Nephron progenitor cell (in vitro differentiated cells): ENCODE results near the gene IGFBP2.

ENCODE experiments used
- DNase-seq: peaks from one replicate; pipeline ENCODE4 v3.0.0; 2021
- H3K27ac Mint-ChIP-seq: 2 replicates; pipeline ENCODE4 v1.8.0; 2021; ENCODE audit warnings: mild to moderate bottlenecking, moderate library complexity, mixed read lengths
- H3K27me3 Mint-ChIP-seq: 2 replicates; pipeline ENCODE4 v1.8.0; 2021; ENCODE audit warnings: mild to moderate bottlenecking, low read depth, mixed read lengths; ENCODE audit not compliant: poor library complexity
- H3K36me3 Mint-ChIP-seq: 2 replicates; pipeline ENCODE4 v1.8.0; 2021; ENCODE audit warnings: low read depth, mixed read lengths
- H3K4me1 Mint-ChIP-seq: 2 replicates; pipeline ENCODE4 v1.8.0; 2021; ENCODE audit warnings: mixed read lengths
- H3K4me3 Mint-ChIP-seq: 2 replicates; pipeline ENCODE4 v1.8.0; 2021; ENCODE audit warnings: mild to moderate bottlenecking, moderate library complexity, mixed read lengths
- H3K9me3 Mint-ChIP-seq: 2 replicates; pipeline ENCODE4 v1.8.0; 2021; ENCODE audit warnings: mild to moderate bottlenecking, moderate library complexity, mixed read lengths
- TF ChIP-seq, protein P1 (sequence below): fragments of 200-600 bp; sonication (generic); IDR thresholded peaks from 2 replicates; pipeline ENCODE4 v1.5.0; 2021; ENCODE audit warnings: antibody characterized with exemption

IGFBP2 gene

DNA sequence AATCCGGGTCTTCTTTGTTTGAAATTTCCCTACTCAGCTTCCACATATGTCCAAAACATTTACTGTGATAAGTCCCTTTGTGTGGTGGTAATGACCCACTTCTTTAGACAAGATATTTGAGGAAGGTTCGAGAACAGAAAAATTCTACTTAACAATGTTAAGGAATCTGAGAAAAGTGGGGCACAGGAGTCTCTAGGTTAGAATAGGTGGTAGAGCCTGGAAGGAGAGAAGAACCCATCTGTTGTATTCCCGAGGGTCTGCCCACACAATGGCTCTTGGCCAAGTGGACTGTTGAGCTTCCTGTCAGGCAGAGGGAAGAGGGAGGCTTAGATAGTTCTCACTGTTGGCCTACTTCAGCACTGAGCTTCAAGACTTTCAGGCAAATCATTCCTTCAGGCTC, 4.3 kb downstream of the IGFBP2 start:
- no peak for DNase-seq
- Mint-ChIP-seq H3K9me3 (no peaks in the 10 kb centered on the region), H3K4me1 (peaks cover 55% of the 10 kb centered on the region), H3K27ac (no peak overlapping the region), H3K27me3 (peaks cover 12% of the 10 kb centered on the region), H3K36me3 (peaks cover 37% of the 10 kb centered on the region), H3K4me3 (peak overlapping the region; percentile 98)
- TF ChIP-seq, protein P1, sequence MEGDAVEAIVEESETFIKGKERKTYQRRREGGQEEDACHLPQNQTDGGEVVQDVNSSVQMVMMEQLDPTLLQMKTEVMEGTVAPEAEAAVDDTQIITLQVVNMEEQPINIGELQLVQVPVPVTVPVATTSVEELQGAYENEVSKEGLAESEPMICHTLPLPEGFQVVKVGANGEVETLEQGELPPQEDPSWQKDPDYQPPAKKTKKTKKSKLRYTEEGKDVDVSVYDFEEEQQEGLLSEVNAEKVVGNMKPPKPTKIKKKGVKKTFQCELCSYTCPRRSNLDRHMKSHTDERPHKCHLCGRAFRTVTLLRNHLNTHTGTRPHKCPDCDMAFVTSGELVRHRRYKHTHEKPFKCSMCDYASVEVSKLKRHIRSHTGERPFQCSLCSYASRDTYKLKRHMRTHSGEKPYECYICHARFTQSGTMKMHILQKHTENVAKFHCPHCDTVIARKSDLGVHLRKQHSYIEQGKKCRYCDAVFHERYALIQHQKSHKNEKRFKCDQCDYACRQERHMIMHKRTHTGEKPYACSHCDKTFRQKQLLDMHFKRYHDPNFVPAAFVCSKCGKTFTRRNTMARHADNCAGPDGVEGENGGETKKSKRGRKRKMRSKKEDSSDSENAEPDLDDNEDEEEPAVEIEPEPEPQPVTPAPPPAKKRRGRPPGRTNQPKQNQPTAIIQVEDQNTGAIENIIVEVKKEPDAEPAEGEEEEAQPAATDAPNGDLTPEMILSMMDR: no peak

DNA sequence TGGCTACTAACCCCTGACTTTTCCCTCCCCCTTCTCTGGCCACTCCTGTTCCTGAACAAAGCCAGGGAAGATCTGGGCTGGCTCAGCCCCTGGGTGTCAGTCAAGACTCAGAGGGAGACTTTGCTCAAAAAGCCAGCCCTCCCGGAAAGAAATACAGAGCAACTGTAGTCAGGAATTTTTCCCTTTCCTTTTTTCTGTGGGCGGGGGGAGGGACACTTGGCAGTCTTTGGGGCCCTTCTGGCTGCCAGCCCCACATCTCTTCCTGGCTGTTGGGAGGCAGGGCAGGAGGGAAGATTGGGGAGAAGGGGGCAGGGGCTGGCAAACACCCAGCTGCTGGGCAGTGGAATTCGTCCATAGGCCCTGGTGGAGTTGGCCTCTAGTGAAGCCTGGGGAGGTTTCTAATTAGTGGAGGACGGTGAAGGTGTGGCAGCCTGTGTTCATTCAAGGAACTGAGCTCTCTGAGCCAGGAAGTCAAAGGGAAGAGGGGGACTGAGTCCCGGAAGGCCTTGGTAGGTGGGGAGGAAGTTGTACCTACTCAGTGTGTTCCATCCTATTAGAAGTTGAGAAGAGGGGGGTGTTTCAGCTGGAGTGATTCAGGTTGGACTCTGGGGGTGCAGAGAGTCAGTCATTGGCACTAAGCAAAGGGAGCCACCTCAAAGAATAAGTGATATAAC, 10.9 kb downstream of the IGFBP2 start:
- peaks cover 86% of the 10 kb centered on the region for H3K36me3 Mint-ChIP-seq
- H3K27me3 Mint-ChIP-seq: peaks cover 4% of the 10 kb centered on the region
- TF ChIP-seq, protein P1: no peak
- peaks cover 64% of the 10 kb centered on the region for H3K4me1 Mint-ChIP-seq
- H3K27ac Mint-ChIP-seq: peak overlapping the region; percentile 89
- H3K4me3 Mint-ChIP-seq: peak overlapping the region; percentile 56
- peaks cover 4% of the 10 kb centered on the region for H3K9me3 Mint-ChIP-seq
- DNase-seq: no peak

- Mint-ChIP-seq H3K36me3 (peaks cover 83% of the 10 kb centered on the region), H3K4me3 (peak overlapping the region; percentile 56), H3K9me3 (peaks cover 4% of the 10 kb centered on the region), H3K27me3 (peaks cover under 1% of the 10 kb centered on the region), H3K4me1 (peaks cover 69% of the 10 kb centered on the region), H3K27ac (peak overlapping the region; percentile 89)
- TF ChIP-seq, protein P1: no peak
- DNase-seq: no peak
Measured at GRCh38 chr2:216644842-216645635, 11.8 kb downstream of the IGFBP2 start.

GRCh38 chr2:216645636-216645950, 12.4 kb downstream of the IGFBP2 start:
- TF ChIP-seq, protein P1: no peak
- DNase-seq: no peak
- H3K27me3 Mint-ChIP-seq: no peaks in the 10 kb centered on the region
- H3K4me3 Mint-ChIP-seq: no peak overlapping the region
- H3K36me3 Mint-ChIP-seq: peaks cover 81% of the 10 kb centered on the region
- H3K9me3 Mint-ChIP-seq: peaks cover 4% of the 10 kb centered on the region
- H3K27ac Mint-ChIP-seq: no peak overlapping the region
- peaks cover 69% of the 10 kb centered on the region for H3K4me1 Mint-ChIP-seq

- H3K27ac Mint-ChIP-seq: peak overlapping the region; percentile 33
- no peaks in the 10 kb centered on the region for H3K27me3 Mint-ChIP-seq
- H3K36me3 Mint-ChIP-seq: peaks cover 78% of the 10 kb centered on the region
- DNase-seq: no peak
- H3K9me3 Mint-ChIP-seq: peaks cover 4% of the 10 kb centered on the region
- TF ChIP-seq, protein P1: no peak
- no peak overlapping the region for H3K4me3 Mint-ChIP-seq
- peaks cover 73% of the 10 kb centered on the region for H3K4me1 Mint-ChIP-seq
Measured at GRCh38 chr2:216646116-216646515, 12.9 kb downstream of the IGFBP2 start.
